ENCODE measurements around the gene LGALS7B. TPM values are rescaled to one million over a fixed set of nuclear protein-coding genes. Genes with fewer than 3 reads are reported as not detected.
"Not testable (repeated sequence)": the region's sequence is repeated elsewhere in the genome, so short reads cannot be mapped to it uniquely, and the experiment has no call there.

Gene LGALS7B
- total RNA-seq, 1 experiment from 2014 or later = 1.2 TPM

DNA sequence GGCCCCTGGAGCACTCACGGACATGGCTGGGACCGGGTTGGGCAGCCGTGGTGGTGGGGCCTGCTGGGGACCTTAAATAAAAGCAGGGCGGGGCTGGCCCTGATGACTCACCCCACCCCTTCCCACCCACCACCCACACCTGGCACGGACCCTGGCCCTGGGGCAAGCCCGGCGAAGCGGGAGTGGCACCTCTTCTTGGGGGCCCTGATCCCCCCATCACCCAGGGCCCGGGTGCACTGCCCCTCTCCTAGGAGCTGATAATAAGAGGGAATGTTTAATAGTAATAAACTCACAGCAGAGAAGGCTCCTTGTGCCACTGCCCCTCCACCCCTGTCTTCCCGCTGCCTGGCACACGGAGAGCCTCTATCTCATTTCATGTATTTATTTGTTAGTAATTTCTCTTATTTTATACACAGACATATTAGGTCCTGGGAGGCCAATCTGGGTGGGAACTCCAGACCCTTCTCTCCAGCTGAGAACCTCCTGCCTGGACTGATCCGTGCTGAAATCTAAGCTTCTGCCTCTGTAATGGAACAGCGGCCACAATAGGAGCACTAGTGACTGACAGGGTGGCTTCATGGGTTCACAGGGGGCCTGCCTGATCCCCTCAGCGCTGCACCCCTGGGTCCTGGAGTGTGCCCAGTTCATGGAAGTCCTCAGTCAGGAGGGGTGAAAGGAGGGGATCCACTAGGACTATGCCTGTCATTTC, 15.4 kb upstream of the LGALS7B start, which contains the start of gene LGALS7 (continued):
- TF ChIP-seq, protein P1, sequence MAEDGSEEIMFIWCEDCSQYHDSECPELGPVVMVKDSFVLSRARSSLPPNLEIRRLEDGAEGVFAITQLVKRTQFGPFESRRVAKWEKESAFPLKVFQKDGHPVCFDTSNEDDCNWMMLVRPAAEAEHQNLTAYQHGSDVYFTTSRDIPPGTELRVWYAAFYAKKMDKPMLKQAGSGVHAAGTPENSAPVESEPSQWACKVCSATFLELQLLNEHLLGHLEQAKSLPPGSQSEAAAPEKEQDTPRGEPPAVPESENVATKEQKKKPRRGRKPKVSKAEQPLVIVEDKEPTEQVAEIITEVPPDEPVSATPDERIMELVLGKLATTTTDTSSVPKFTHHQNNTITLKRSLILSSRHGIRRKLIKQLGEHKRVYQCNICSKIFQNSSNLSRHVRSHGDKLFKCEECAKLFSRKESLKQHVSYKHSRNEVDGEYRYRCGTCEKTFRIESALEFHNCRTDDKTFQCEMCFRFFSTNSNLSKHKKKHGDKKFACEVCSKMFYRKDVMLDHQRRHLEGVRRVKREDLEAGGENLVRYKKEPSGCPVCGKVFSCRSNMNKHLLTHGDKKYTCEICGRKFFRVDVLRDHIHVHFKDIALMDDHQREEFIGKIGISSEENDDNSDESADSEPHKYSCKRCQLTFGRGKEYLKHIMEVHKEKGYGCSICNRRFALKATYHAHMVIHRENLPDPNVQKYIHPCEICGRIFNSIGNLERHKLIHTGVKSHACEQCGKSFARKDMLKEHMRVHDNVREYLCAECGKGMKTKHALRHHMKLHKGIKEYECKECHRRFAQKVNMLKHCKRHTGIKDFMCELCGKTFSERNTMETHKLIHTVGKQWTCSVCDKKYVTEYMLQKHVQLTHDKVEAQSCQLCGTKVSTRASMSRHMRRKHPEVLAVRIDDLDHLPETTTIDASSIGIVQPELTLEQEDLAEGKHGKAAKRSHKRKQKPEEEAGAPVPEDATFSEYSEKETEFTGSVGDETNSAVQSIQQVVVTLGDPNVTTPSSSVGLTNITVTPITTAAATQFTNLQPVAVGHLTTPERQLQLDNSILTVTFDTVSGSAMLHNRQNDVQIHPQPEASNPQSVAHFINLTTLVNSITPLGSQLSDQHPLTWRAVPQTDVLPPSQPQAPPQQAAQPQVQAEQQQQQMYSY (CRISPR knock-in tag; IDR thresholded peaks at IDR 0.05) = no peak
- TF ChIP-seq ELF4 (CRISPR knock-in tag; IDR thresholded peaks at IDR 0.05; ENCODE audit: low read depth) (no peak), ESRRA (CRISPR knock-in tag; IDR thresholded peaks at IDR 0.05; ENCODE audit: borderline replicate concordance) (no peak)

DNA sequence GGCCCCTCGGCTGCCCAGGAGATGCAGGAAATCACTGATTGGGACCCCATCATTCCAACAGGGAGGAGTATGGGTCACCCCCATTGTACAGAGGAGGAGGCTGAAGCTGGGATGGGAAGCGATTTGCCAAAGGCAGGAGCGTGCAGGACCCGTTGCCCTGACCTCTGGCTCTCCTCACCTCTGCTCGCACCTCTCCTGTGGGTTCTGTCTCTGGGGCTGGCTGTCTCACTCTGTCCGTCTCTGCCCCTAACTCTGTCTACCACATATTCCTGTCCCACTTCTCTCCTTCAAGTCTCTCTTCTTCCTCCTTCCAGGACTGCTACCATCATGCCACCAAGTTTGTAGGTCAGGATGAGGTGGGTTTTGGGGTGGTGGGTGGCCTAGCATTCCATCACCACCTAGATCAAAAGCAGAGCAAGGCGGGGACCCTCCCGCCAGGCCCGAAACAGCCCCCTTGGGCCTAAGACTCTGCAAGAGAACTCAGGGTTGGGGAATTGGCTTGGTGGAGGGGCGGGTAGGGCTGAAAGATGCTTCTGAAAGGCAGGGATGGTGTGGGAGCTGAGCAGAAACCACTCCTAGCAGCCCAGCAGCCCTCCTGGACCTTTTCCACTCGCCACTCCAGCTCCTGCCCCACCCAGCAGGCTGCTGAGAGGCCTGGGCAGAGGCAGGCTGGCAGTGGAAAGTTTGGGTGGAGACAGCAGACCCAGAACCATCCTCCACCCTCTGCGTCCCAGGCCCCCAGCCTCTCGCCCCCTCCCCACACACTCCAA, 14.6 kb upstream of the LGALS7B start:
- CTCF ChIA-PET = interaction anchor here (0.7 to 1.6 kb wide), 3 partner anchors 19 to 156 kb away, joined by 3 to 12 read pairs (median 4); partner anchors contain the start of genes MRPS12 and SARS2
- peaks cover 5% of the 10 kb centered on the region for H3K4me1 Mint-ChIP-seq
- H3K27ac Mint-ChIP-seq = no peak overlapping the region
- TF ChIP-seq ZBTB21 (CRISPR knock-in tag; IDR thresholded peaks at IDR 0.05; ENCODE audit: borderline replicate concordance) (no peak), NFATC4 (CRISPR knock-in tag; IDR thresholded peaks at IDR 0.05) (no peak), SMAD3 (CRISPR knock-in tag; IDR thresholded peaks at IDR 0.05; ENCODE audit: borderline replicate concordance) (no peak)
- no peaks in the 10 kb centered on the region for H3K36me3 Mint-ChIP-seq
- peaks cover 1% of the 10 kb centered on the region for H3K27me3 Mint-ChIP-seq (ENCODE audit: low read depth)
- DNase-seq (ENCODE audit: low spot score) (no peak), ATAC-seq (no peak)
- no peak overlapping the region for H3K4me3 Mint-ChIP-seq
- POLR2A ChIA-PET = interaction anchor here (0.5 kb wide), 1 partner anchor 34 kb away, joined by 5 read pairs; no protein-coding TSS in a partner anchor
- no peaks in the 10 kb centered on the region for H3K9me3 Mint-ChIP-seq

DNA sequence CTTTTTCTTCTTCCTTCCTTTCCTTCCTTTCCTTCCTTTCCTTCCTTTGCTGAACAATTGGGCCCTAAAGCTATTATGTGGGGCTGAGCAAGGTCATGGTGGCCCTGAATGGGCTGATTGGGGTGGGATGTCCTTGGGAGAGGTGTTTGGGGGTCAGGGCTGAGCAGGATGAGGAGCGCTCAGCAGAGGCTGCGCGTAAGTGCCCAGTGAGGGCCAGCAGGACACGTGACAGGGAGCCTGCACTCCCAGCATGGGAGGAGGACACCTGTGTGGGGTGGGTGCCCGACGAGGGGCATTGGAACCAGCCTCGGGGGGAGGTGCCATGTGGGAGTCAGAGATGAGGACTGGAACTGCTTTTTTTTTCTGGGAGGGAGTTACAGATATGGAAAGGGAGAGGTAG, 10.3 kb upstream of the LGALS7B start:
- H3K9me3 Mint-ChIP-seq = no peaks in the 10 kb centered on the region
- POLR2A ChIA-PET = no interaction called here
- CTCF ChIA-PET = interaction anchor here (2.1 kb wide), 1 partner anchor 9 kb away, joined by 8 read pairs; no protein-coding TSS in a partner anchor
- peaks cover 13% of the 10 kb centered on the region for H3K27me3 Mint-ChIP-seq (ENCODE audit: low read depth)
- H3K27ac Mint-ChIP-seq = no peak overlapping the region
- no peak for DNase-seq (ENCODE audit: low spot score)
- H3K4me3 Mint-ChIP-seq = no peak overlapping the region
- H3K4me1 Mint-ChIP-seq = peaks cover 4% of the 10 kb centered on the region
- no peak for ATAC-seq
- no peaks in the 10 kb centered on the region for H3K36me3 Mint-ChIP-seq
- TF ChIP-seq ZNF423 (CRISPR knock-in tag; IDR thresholded peaks at IDR 0.05) = no peak

DNA sequence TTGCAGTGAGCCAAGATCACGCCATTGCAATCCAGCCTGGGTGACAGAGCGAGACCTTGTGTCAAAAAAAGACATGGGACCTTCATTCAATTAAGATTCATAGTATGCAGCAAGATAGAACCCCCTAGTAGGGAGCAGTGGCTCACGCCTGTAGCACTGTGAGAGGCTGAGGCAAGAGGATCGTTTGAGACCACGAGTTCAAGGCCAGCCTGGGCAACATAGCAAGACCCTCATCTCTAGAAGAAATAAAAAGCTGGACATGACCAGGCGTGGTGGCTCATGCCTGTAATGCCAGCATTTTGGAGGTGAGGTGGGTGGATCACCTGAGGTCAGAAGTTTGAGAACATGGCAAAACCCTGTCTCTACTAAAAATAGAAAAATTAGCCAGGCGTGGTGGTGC, 8.6 kb upstream of the LGALS7B start:
- CTCF ChIA-PET = no interaction called here
- Mint-ChIP-seq H3K4me3 (no peak overlapping the region), H3K27me3 (ENCODE audit: low read depth) (peaks cover 18% of the 10 kb centered on the region), H3K9me3 (no peaks in the 10 kb centered on the region), H3K36me3 (no peaks in the 10 kb centered on the region), H3K4me1 (peaks cover 4% of the 10 kb centered on the region), H3K27ac (no peak overlapping the region)
- DNase-seq (ENCODE audit: low spot score) = no peak
- POLR2A ChIA-PET = no interaction called here
- TF ChIP-seq NR1H2 (CRISPR knock-in tag; IDR thresholded peaks at IDR 0.05) (no peak), ZNF121 (CRISPR knock-in tag; IDR thresholded peaks at IDR 0.05) (peak; percentile 72; the same call in 1 of the 2 replicates)
- ATAC-seq = no peak

DNA sequence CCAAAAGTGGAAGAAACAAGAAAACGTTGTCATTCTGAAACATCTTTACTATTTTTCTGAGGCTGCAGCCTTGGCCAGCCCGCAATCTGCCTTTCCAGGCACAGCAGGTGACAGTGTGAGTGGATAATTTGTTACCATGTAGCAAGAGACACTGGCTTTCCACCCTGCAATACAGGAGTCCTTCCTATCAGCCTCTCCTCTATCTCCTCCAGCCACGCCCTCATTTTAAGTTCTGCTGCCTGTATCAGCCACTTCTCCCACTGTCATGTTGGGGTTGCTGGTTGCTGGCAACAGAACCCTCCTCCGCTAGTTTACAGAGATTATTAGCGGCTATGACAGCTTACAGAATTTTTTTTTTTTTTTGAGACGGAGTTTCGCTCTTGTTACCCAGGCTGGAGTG, 7.9 kb upstream of the LGALS7B start:
- ATAC-seq (no peak), DNase-seq (ENCODE audit: low spot score) (no peak)
- TF ChIP-seq RELA (CRISPR knock-in tag; IDR thresholded peaks at IDR 0.05; ENCODE audit: borderline replicate concordance) (no peak), ESRRA (CRISPR knock-in tag; IDR thresholded peaks at IDR 0.05; ENCODE audit: borderline replicate concordance) (no peak), GABPB1 (CRISPR knock-in tag; IDR thresholded peaks at IDR 0.05) (no peak), NR2C2 (CRISPR knock-in tag; IDR thresholded peaks at IDR 0.05) (no peak), FOXJ3 (CRISPR knock-in tag; IDR thresholded peaks at IDR 0.05; ENCODE audit: borderline replicate concordance) (no peak)
- TF ChIP-seq, protein P2, sequence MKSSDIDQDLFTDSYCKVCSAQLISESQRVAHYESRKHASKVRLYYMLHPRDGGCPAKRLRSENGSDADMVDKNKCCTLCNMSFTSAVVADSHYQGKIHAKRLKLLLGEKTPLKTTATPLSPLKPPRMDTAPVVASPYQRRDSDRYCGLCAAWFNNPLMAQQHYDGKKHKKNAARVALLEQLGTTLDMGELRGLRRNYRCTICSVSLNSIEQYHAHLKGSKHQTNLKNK (CRISPR knock-in tag; IDR thresholded peaks at IDR 0.05) = no peak
- TF ChIP-seq, protein P3, sequence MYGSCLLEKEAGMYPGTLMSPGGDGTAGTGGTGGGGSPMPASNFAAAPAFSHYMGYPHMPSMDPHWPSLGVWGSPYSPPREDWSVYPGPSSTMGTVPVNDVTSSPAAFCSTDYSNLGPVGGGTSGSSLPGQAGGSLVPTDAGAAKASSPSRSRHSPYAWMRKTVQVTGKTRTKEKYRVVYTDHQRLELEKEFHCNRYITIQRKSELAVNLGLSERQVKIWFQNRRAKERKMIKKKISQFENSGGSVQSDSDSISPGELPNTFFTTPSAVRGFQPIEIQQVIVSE (CRISPR knock-in tag; IDR thresholded peaks at IDR 0.05; ENCODE audit: borderline replicate concordance) = no peak
- TF ChIP-seq, protein P4, sequence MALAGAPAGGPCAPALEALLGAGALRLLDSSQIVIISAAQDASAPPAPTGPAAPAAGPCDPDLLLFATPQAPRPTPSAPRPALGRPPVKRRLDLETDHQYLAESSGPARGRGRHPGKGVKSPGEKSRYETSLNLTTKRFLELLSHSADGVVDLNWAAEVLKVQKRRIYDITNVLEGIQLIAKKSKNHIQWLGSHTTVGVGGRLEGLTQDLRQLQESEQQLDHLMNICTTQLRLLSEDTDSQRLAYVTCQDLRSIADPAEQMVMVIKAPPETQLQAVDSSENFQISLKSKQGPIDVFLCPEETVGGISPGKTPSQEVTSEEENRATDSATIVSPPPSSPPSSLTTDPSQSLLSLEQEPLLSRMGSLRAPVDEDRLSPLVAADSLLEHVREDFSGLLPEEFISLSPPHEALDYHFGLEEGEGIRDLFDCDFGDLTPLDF (CRISPR knock-in tag; IDR thresholded peaks at IDR 0.05) = no peak
- no peak overlapping the region for H3K4me3 Mint-ChIP-seq
- ChIA-PET POLR2A (no interaction called here), CTCF (interaction anchor here (1.3 to 1.9 kb wide), 2 partner anchors 12 to 149 kb away, joined by 3 to 7 read pairs; partner anchors contain the start of genes MRPS12 and SARS2)
- no peaks in the 10 kb centered on the region for H3K36me3 Mint-ChIP-seq
- H3K27ac Mint-ChIP-seq = no peak overlapping the region
- peaks cover 20% of the 10 kb centered on the region for H3K27me3 Mint-ChIP-seq (ENCODE audit: low read depth)
- H3K9me3 Mint-ChIP-seq = no peaks in the 10 kb centered on the region
- H3K4me1 Mint-ChIP-seq = peaks cover 4% of the 10 kb centered on the region

DNA sequence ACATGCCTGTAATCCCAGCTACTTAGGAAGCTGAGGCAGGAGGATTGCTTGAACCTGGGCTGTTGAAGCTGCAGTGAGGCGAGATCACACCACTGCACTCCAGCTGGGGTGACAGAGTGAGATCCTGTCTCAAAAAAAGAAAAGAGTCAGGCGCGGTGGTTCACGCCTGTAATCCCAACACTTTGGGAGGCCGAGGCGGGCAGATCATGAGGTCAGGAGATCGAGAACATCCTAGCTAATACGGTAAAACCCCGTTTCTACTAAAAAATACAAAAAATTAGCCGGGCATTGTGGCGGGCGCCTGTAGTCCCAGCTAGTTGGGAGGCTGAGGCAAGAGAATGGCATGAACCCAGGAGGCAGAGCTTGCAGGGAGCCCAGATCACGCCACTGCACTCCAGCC, 6.8 kb upstream of the LGALS7B start:
- H3K9me3 Mint-ChIP-seq; H3K4me1 Mint-ChIP-seq; H3K36me3 Mint-ChIP-seq; DNase-seq (ENCODE audit: low spot score); H3K27ac Mint-ChIP-seq; POLR2A ChIA-PET; ATAC-seq; H3K4me3 Mint-ChIP-seq: not testable (repeated sequence)
- CTCF ChIA-PET = interaction anchor here (1.3 to 1.9 kb wide), 2 partner anchors 13 to 148 kb away, joined by 3 to 7 read pairs; partner anchors contain the start of genes MRPS12 and SARS2
- peaks cover 20% of the 10 kb centered on the region for H3K27me3 Mint-ChIP-seq (ENCODE audit: low read depth)
